ENCODE measurements around the gene PCDHGC4.

The PCDHGC4 gene

GRCh38 chr5:141529002-141529401, 44.2 kb downstream of the PCDHGC4 start:
- DNase-seq (ENCODE audit: low spot score), result peak; percentile 58

DNA sequence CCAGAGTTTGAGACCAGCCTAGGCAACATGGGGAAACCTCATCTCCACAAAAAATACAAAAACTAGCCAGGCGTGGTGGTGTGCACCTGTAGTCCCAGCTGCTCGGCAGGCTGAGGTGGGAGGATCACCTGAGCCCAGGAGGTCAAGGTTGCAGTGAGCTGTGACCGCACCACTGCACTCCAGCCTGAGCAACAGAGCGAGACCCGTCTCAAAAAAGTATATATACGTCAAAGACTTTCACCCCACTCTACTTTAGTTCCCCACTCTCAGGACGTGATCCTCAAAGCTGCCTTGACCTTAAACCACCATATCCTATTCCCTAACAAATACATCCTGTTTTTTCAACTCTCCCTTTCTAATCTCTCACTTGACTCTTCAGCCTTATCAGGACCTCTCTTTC, 45.0 kb downstream of the PCDHGC4 start:
- DNase-seq (ENCODE audit: low spot score), result no peak

DNA sequence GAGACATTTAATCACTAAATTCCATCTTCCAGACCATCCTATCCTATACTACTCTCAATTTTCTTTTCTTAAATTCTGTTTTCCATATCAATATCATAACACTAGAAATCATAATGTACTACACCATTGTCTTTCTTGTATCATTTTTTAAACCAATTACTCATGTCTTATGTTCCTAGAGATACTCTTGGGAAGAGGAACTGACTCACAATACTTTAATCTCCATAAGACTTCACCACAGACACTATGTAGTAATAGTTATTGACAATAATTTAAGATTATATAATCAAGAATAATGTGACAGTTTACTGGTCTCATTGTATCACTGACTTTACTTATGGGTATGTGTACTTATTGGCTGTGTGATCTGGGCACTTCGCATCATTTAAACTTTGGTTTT, 47.9 kb downstream of the PCDHGC4 start:
- no peak for DNase-seq (ENCODE audit: low spot score)

GRCh38 chr5:141533897-141534296, 49.1 kb downstream of the PCDHGC4 start:
- DNase-seq (ENCODE audit: low spot score), result no peak

- DNase-seq (ENCODE audit: low spot score), result no peak
These were observed 49.8 kb downstream of the PCDHGC4 start for GRCh38 chr5:141534492-141535213.
